MG63 (cell line): ENCODE data around the gene GPBP1L1. TPM values are rescaled to one million over a fixed set of nuclear protein-coding genes. Genes with fewer than 3 reads are reported as not detected.
"Not testable (repeated sequence)": the region's sequence is repeated elsewhere in the genome, so short reads cannot be mapped to it uniquely, and the experiment has no call there.

ENCODE experiments used
- DNase-seq: peaks from one replicate; pipeline ENCODE4 v3.0.0-alpha.2; 2020
- H3K27me3 ChIP-seq: fragments of 250-450 bp; sonication (Bioruptor Pico); 2 replicates; pipeline ENCODE4 v1.5.1; 2020; ENCODE audit warnings: mild to moderate bottlenecking, moderate library complexity
- H3K36me3 ChIP-seq: fragments of 250-450 bp; sonication (Bioruptor Pico); 2 replicates; pipeline ENCODE4 v1.5.1; 2020; ENCODE audit warnings: mild to moderate bottlenecking, moderate library complexity
- H3K4me3 ChIP-seq: fragments of 250-450 bp; sonication (Bioruptor Pico); 2 replicates; pipeline ENCODE4 v1.5.1; 2020; ENCODE audit warnings: mild to moderate bottlenecking, moderate library complexity
- H3K9me3 ChIP-seq: fragments of 250-450 bp; sonication (Bioruptor Pico); 2 replicates; pipeline ENCODE4 v1.5.1; 2020; ENCODE audit warnings: mild to moderate bottlenecking, moderate library complexity
- total RNA-seq: library from RNA; depleted of rRNA; stranded (reverse); fragments of >200 nt; shearing (Covaris generic); gene quantifications from 2 replicates; pipeline ENCODE4 v1.2.3, GENCODE V29; 2014; ENCODE audit warnings: low replicate concordance; rRNA removed

GPBP1L1 gene, protein sequence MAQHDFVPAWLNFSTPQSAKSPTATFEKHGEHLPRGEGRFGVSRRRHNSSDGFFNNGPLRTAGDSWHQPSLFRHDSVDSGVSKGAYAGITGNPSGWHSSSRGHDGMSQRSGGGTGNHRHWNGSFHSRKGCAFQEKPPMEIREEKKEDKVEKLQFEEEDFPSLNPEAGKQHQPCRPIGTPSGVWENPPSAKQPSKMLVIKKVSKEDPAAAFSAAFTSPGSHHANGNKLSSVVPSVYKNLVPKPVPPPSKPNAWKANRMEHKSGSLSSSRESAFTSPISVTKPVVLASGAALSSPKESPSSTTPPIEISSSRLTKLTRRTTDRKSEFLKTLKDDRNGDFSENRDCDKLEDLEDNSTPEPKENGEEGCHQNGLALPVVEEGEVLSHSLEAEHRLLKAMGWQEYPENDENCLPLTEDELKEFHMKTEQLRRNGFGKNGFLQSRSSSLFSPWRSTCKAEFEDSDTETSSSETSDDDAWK
- 126 and 254 TPM in 2 replicates for total RNA-seq

DNA sequence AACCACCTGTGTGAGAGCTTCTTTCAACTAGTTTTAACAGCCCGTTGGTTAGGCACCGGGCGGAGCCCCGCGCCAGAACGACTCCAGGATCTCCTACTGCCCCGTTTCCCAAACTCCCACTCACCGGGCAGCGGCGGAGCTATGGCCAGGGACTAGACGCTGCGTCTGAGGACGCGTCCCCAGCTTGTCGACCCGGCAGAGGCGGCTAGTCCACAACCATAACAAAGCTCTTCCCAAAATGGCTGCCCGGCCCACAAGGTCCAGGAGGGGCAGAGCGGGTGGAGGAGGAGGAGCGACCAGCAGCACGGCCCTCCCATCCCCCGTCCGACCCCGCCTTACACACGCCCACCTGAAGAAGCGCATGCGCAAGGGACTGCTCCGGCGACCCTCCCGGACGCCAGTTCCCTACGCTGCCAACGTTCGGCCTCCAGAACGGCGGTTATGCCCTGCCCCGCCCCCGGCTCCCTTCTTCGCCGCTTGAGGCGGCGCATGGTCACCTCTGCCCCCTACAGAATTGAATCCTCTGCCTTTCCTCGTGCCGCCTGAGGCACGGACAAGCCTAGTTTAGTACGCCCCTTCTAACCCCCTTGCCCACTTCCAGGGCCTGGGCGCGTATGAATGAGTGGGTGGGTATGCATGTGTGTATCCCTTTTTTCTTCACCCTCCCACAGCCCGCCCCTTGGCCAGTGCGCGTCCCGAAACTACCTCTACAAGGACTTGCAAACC lies at the start of gene GPBP1L1:
TSS of gene GPBP1L1 (minus strand) at position 246 of the 726 bp plus-strand sequence. CDS start 27,446 bp downstream, outside the sequence.
- no peaks in the 10 kb centered on the region for H3K27me3 ChIP-seq
- DNase-seq, result peak; percentile 95
- no peaks in the 10 kb centered on the region for H3K9me3 ChIP-seq
- peaks cover 23% of the 10 kb centered on the region for H3K36me3 ChIP-seq
- peak within 1 kb of the TSS; percentile 99 for H3K4me3 ChIP-seq

DNA sequence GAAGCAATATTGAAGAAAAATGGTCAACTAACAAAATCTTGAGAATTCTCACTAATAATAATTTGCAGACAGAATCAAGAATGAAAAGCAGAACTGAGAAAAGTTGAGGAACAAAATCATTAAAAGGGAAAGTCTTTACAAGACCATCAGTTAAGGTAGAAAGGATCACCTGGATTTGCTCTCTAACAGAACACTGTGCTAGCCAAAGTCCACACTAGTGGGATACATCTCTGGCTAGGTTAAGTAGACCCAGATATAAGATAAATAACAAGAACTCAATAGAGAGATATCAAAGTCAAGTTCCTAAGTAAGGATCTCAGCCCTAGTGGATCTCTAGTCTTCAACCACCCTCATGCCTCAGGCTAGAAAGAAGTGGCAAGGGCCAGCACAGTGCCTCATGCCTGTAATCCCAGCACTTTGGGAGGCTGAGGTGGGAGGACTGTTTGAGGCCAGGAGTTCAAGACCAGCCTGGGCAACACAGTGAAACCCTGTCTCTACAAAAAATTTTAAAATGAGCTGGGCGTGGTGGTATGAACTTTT lies 44.5 kb upstream of the GPBP1L1 start:
- H3K36me3 ChIP-seq, result no peaks in the 10 kb centered on the region
- H3K27me3 ChIP-seq, result no peaks in the 10 kb centered on the region
- H3K9me3 ChIP-seq, result no peaks in the 10 kb centered on the region
- DNase-seq, result no peak
- no peak overlapping the region for H3K4me3 ChIP-seq

DNA sequence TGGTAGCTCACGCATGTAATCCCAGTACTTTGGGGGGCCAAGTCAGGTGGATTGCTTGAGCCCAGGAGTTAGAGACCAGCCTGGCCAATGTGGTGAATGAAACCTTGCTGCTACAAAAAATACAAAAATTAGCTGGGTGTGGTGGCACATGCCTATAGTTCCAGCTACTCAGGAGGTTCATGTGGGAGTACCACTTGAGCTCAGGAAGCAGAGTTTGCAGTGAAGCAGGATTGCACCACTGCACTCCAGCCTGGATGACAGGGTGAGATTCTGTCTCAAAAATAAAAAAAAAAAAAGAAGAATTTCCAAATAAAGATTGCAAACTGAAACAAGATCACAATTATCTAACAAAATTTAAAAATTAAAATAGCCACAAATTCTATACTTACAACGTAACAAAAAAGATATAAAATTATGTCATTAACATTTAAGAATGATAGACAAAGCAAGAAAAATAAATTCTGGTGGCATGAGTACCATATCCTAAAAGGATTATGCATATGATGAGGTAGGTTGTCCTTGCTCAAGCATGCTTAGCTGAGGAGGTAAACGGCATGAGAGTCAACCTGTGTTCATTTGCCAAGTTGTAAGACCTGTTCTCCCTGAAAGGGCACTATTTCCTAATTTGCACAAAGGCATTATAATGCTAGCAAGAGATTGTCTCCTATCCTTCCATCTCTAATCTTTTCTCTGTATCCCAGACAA lies 43.9 kb upstream of the GPBP1L1 start:
- DNase-seq, result no peak
- no peak overlapping the region for H3K4me3 ChIP-seq
- H3K9me3 ChIP-seq, result no peaks in the 10 kb centered on the region
- H3K36me3 ChIP-seq, result no peaks in the 10 kb centered on the region
- no peaks in the 10 kb centered on the region for H3K27me3 ChIP-seq

DNA sequence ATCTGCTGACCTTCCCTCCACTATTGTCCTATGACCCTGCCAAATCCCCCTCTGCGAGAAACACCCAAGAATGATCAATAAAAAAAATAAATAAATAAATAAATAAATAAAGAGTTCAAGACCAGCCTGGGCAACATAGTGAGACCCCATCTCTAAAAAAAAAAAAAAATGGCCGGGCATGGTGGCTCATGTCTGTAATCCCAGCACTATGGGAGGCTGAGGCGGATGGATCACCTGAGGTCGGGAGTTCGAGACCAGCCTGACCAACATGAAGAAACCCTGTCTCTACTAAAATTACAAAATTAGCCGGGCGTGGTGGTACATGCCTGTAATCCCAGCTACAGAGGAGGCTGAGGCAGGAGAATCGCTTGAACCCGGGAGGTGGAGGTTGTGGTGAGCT lies 39.7 kb upstream of the GPBP1L1 start:
- H3K9me3 ChIP-seq, H3K4me3 ChIP-seq, H3K27me3 ChIP-seq, DNase-seq, H3K36me3 ChIP-seq: not testable (repeated sequence)

DNA sequence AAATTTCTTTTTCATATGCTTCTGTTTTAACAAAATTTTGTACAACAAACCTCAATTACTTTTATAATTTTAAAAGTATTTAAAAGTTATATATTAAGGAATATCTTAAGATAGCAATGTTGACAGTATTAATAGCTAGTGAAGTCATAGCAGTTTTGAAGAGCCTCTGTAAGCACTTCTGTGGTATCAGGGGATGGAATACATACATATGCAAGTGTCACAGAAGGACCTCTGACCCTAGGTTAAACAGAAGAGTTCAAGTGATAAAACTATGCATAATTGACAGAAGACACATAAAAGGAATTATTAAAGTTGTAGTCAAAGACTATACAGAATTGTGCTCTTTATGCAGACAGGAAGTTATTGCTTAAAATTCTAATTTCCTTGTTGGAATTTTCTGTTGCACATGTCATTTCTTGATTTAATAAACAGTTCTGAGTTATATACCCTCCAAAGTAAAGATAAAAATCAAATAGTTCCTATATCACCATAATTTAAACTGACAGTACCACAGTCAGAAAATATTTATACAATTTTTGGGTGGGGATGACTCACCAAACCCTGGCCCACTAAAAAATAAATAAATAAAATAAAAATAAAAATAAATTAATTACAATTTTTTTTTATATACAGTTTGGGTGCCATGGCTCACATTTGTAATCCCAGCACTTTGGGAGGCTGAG lies 37.1 kb upstream of the GPBP1L1 start:
- no peak for DNase-seq
- Histone ChIP-seq H3K36me3 (no peaks in the 10 kb centered on the region), H3K27me3 (no peaks in the 10 kb centered on the region), H3K4me3 (no peak overlapping the region), H3K9me3 (no peaks in the 10 kb centered on the region)

DNA sequence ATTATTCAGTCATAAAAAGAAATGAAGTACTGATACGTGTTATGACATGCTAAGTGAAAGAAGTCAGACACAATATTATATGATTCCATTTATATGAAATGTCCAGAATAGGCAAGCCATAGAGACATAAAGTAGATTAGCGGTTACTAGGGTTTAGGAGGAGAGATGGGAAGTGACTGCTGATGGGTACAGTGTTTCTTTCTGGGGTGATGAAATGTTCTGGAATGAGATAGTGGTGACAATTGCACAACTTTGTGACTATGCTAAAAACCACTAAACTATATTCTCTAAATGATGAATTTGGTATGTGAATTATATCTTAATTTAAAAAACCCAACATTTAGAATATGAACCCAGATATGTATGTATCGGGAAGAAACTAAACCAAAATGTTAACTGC lies 36.5 kb upstream of the GPBP1L1 start:
- Histone ChIP-seq H3K9me3 (no peaks in the 10 kb centered on the region), H3K4me3 (no peak overlapping the region), H3K27me3 (no peaks in the 10 kb centered on the region), H3K36me3 (no peaks in the 10 kb centered on the region)
- no peak for DNase-seq

DNA sequence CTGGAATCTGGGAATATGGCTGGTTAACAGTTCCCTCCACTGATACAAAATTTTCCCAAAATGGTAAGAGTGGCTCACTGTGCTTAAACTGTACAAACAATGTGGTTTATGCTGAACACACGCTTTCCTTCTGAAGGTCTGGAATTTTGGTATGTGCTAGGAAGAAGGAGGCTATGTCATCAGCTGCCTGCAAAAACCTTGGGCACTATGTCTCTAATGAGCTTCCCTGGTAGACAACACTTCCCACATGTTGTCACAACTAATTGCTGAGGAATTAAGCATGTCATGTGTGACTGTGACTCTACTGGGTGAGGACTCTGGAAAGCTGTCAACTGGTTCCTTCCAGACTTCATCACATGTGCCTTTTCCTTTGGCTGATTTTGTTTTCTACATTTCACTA lies 34.9 kb upstream of the GPBP1L1 start:
- no peaks in the 10 kb centered on the region for H3K36me3 ChIP-seq
- H3K27me3 ChIP-seq, result no peaks in the 10 kb centered on the region
- no peak for DNase-seq
- no peak overlapping the region for H3K4me3 ChIP-seq
- no peaks in the 10 kb centered on the region for H3K9me3 ChIP-seq

DNA sequence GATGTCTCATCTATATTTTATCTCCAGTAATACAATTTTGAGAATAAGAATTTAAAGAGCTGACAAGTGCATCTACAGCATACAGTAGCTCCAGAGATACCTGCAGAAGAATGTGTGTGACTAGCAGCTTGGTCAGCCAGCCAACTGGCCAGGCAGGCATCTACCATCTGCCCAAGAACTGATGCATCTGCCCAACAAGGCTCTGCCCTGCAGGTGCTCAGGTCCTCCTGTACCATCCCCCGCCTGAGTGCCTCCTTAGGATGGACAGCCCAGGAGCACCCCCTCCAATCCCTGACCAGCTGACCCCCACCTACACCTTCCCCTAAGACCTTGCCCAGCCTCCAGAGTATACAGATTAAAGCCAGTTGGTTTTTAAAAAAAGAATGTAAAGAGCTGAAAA lies 32.0 kb upstream of the GPBP1L1 start:
- no peak for DNase-seq
- Histone ChIP-seq H3K27me3 (no peaks in the 10 kb centered on the region), H3K9me3 (no peaks in the 10 kb centered on the region), H3K36me3 (no peaks in the 10 kb centered on the region), H3K4me3 (no peak overlapping the region)

DNA sequence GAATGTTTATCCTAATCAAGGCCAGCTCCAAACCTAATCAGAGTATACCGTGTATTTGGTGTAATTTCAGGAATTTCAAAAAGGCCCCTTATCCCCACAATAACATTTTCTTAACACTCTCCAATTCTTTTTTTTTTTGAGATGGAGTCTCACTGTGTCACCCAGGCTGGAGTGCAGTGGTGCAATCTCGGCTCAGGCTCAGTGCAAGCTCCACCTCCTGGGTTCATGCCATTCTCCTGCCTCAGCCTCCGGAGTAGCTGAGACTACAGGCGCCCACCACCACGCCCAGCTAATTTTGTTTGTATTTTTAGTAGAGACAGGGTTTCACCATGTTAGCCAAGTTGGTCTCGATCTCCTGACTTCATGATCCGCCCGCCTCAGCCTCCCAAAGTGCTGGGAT lies 31.1 kb upstream of the GPBP1L1 start:
- H3K27me3 ChIP-seq, H3K9me3 ChIP-seq, H3K36me3 ChIP-seq, H3K4me3 ChIP-seq: not testable (repeated sequence)
- peak; percentile 13 for DNase-seq

DNA sequence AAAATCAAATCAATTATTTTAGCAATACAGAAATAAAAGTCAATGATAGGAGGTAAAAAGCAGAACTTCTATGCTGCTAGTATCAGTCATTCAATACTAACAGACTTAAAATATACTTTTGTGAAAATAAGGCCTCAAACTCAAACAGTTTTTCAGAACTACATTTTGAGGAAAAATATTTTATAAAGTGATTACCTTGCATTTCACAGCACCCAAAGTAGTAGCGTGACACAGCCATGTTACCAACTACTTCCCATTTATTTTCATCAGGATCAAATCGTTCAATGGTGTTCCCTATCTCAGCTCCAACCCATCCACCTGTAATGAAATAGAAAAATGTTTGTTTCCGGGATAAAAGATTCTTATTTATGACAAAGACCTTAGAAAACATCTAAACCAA lies 30.4 kb upstream of the GPBP1L1 start:
- Histone ChIP-seq H3K36me3 (no peaks in the 10 kb centered on the region), H3K9me3 (no peaks in the 10 kb centered on the region)

DNA sequence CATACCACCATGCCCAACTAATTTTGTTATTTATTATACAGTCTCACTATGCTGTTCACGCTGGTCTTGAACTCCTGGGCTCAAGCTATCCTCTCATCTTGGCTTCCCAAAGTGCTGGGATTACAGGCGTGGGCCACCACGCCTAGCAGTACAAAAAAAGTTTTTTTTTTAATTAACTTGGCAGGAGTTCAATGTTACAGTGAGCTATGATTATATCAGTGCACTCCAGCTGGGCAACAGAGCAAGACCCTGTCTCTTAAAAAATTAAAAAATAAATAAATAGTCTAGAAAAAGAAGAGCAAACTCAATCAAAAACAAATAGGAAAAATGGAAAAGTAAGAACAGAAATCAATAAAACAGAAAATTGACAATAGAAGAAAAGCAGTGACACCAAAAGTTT lies 27.4 kb upstream of the GPBP1L1 start:
- Histone ChIP-seq H3K4me3 (no peak overlapping the region), H3K9me3 (no peaks in the 10 kb centered on the region), H3K27me3 (no peaks in the 10 kb centered on the region), H3K36me3 (no peaks in the 10 kb centered on the region)
- no peak for DNase-seq

More for the DNA sequence above, 30.4 kb upstream of the GPBP1L1 start:
- Histone ChIP-seq H3K4me3 (no peak overlapping the region), H3K27me3 (no peaks in the 10 kb centered on the region)
- DNase-seq, result no peak

DNA sequence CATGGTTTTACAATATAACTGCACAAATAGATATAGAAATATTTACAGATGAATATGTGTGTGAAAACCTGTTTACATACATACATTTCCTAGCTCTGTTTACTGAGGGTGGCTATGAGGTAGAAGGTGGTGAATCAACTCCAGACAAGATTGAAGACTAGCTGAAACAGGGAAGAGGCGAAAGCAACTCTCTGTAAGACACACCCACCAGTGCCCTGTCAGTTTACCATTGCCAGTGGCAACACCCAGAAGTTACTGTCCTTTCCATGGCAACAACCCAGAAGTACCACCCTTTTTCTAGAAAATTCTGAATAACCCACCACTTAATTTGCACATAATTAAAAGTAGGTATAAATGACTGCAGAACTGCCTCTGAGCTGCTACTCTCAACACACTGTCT lies 18.3 kb upstream of the GPBP1L1 start:
- Histone ChIP-seq H3K36me3 (no peaks in the 10 kb centered on the region), H3K4me3 (no peak overlapping the region), H3K9me3 (no peaks in the 10 kb centered on the region; the same call in 1 of the 2 replicates), H3K27me3 (no peaks in the 10 kb centered on the region)
- DNase-seq, result no peak

DNA sequence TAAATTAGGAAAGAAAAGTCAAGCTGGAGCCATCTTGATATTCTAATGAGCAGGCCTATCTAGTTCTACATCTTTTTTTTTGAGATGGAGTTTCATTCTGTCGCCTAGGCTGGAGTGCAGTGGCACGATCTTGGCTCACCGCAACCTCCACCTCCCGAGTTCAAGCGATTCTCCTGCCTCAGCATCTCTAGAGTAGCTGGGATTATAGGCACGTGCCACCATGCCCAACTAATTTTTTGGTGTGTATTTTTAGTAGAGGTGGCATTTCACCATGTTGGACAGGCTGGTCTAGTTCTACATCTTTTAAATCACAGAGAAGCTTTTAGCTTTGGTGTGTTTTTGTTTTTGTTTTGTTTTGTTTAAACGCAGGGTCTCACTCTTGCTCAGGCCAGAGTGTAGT lies 8.5 kb upstream of the GPBP1L1 start:
- Histone ChIP-seq H3K27me3 (no peaks in the 10 kb centered on the region), H3K36me3 (peaks cover 44% of the 10 kb centered on the region), H3K4me3 (no peak overlapping the region), H3K9me3 (no peaks in the 10 kb centered on the region)
- DNase-seq, result no peak

DNA sequence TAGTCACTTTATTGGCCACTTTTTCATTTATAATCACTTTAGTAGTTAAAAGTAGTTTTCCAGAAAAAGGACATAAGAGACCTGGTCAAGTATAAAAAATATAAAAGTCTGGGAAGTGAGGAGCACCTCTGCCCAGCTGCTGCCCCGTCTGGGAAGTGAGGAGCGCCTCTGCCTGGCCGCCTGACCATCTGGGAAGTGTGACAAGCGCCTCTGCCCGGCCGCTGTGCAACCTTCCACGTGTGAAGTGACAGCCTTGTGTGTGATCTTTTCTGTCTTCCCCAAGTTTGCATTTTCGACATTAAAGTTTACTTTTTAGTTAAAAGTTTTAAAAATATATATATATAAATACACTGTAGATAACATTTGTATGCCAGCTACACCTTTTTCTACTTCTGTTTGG lies 7.5 kb upstream of the GPBP1L1 start:
- not testable (repeated sequence) for DNase-seq, H3K9me3 ChIP-seq, H3K4me3 ChIP-seq, H3K27me3 ChIP-seq
- H3K36me3 ChIP-seq, result peaks cover 52% of the 10 kb centered on the region

DNA sequence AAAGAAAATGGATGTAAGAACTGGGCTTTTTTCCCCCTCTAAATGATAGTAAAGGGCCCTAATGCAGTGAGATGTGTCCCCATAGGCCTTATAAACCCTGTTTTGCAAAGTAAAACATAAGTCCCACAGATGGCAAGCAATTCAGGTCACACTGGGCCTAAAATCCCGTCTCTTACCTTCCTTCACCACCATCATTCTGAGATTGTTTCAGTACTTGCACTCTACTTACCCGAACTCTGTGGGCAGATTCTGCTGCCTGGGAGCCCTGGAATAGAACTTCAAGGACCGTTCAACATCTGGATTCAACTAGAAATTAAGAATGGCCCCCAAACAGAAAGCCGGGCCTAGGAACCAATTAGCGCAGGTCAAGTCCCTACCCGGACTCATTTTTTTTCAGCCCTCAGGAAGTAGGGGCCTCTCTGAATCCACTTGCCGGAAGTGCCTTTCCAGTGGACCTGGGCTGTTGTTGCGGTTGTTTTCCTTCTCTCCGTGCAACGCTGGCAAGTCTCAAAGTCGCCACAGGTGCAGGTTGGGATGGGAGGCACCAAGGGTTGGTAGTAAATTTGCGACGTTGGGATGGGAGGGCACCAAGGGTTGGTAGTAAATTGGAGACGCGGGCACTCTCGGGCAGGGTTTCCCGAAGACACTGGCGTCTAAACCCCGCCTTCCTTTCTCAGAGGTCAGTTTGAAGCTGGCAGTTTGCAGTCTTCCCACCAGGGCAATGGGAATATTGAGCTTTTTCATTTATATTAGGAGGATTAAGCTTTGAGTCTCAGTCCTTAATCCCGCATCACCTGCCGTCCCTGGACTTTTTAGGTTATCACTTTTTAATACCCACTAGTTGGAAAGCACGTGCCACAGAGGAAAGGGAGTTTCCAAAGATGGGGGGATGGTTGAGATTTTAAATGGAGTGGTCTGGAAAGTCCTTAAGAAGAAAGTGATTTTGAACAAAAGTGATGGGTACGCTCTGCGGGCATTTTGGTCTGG lies 1.7 kb upstream of the GPBP1L1 start, which contains the start of gene TMEM69:
TSS of gene TMEM69 (plus strand) at position 428 of the 987 bp plus-strand sequence. CDS start 2,888 bp downstream, outside the sequence.
- H3K4me3 ChIP-seq, result peak within 1 kb of the TSS; percentile 99
- no peaks in the 10 kb centered on the region for H3K9me3 ChIP-seq
- no peaks in the 10 kb centered on the region for H3K27me3 ChIP-seq
- DNase-seq, result peak; percentile 80
- H3K36me3 ChIP-seq, result peaks cover 31% of the 10 kb centered on the region
